ENCODE data around the gene NDRG4.

GRCh38 chr16:58532414-58532813, 32.5 kb downstream of the NDRG4 start:
- TF ChIP-seq, protein P1, sequence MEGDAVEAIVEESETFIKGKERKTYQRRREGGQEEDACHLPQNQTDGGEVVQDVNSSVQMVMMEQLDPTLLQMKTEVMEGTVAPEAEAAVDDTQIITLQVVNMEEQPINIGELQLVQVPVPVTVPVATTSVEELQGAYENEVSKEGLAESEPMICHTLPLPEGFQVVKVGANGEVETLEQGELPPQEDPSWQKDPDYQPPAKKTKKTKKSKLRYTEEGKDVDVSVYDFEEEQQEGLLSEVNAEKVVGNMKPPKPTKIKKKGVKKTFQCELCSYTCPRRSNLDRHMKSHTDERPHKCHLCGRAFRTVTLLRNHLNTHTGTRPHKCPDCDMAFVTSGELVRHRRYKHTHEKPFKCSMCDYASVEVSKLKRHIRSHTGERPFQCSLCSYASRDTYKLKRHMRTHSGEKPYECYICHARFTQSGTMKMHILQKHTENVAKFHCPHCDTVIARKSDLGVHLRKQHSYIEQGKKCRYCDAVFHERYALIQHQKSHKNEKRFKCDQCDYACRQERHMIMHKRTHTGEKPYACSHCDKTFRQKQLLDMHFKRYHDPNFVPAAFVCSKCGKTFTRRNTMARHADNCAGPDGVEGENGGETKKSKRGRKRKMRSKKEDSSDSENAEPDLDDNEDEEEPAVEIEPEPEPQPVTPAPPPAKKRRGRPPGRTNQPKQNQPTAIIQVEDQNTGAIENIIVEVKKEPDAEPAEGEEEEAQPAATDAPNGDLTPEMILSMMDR (IDR thresholded peaks at IDR 0.05): no peak
- no peak for TF ChIP-seq EP300 (IDR thresholded peaks at IDR 0.05)
- TF ChIP-seq POLR2AphosphoS5 (IDR thresholded peaks at IDR 0.05): no peak

Data from gastroesophageal sphincter (tissue), 3 donors.